ENCODE results near the gene GRK4.
"Not testable (repeated sequence)": the region's sequence is repeated elsewhere in the genome, so short reads cannot be mapped to it uniquely, and the experiment has no call there.

GRK4 gene

GRCh38 chr4:2963175-2963965 lies at the start of gene GRK4, which contains the start of gene NOP14:
TSS of gene GRK4 (plus strand) at chr4:2963571. CDS start at chr4:2964071, 500 bp downstream.
TSS of gene NOP14 (minus strand) at chr4:2963406. CDS start at chr4:2963319, 87 bp downstream.
- in situ Hi-C loops (cut with HindIII; ENCODE audit: low sequenced_read_pairs) = no loop called here

- in situ Hi-C loops (cut with HindIII; ENCODE audit: low sequenced_read_pairs) = no loop called here
Observed at GRCh38 chr4:2914256-2915126, 48.9 kb upstream of the GRK4 start.

DNA sequence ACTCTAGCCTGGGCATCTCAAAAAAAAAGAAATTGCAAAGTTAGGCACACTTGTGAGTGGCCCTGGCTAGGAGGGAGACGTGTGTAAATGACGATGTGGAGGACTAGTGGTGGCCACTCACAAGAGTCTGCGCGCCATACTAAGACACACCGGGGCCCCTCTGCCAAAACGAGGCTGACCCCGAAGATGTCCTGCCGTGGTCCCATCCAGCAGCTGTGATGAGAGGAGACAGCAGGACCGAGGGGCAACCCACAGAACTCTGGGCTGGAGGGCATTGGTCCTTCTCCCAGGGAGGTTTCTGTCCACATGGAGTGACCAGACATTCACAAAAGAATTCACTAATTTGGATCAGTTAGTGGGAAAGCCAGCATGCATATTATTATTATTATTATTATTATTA lies 47.6 kb upstream of the GRK4 start:
- in situ Hi-C loops (cut with HindIII; ENCODE audit: low sequenced_read_pairs) = no loop called here

DNA sequence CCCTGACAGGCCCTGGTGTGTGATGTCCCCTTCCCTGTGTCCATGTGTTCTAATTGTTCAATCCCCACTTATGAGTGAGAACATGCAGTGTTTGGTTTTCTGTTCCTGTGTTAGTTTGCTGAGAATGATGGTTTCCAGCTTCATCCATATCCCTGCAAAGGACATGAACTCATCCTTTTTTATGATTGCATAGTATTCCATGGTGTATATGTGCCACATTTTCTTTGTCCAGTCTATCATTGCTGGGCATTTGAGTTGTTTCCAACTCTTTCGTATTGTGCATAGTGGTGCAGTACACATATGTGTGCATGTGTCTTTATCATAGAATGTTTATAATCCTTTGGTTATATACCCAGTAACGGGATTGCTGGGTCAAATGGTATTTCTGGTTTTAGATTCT lies 46.7 kb upstream of the GRK4 start:
- in situ Hi-C loops (cut with HindIII; ENCODE audit: low sequenced_read_pairs) = not testable (repeated sequence)

DNA sequence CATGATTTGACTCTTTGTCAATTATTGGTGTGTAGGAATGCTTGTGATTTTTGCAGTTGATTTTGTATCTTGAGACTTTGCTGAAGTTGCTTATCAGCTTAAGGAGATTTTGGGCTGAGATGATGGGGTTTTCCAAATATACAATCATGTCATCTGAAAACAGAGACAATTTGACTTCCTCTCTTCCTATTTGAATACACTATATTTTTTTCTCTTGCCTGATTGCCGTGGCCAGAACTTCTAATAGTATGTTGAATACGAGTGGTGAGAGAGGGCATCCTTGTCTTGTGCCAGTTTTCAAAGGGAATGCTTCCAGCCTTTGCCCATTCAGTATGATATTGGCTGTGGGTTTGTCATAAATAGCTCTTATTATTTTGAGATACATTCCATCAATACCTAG lies 45.1 kb upstream of the GRK4 start:
- in situ Hi-C loops (cut with HindIII; ENCODE audit: low sequenced_read_pairs) = not testable (repeated sequence)

- in situ Hi-C loops (cut with HindIII; ENCODE audit: low sequenced_read_pairs) = not testable (repeated sequence)
Observed at GRCh38 chr4:2918714-2919113, 44.7 kb upstream of the GRK4 start.

GRCh38 chr4:2922453-2923101 lies 40.8 kb upstream of the GRK4 start:
- in situ Hi-C loops (cut with HindIII; ENCODE audit: low sequenced_read_pairs) = not testable (repeated sequence)

GRCh38 chr4:2923141-2923551 lies 40.2 kb upstream of the GRK4 start:
- in situ Hi-C loops (cut with HindIII; ENCODE audit: low sequenced_read_pairs) = no loop called here

DNA sequence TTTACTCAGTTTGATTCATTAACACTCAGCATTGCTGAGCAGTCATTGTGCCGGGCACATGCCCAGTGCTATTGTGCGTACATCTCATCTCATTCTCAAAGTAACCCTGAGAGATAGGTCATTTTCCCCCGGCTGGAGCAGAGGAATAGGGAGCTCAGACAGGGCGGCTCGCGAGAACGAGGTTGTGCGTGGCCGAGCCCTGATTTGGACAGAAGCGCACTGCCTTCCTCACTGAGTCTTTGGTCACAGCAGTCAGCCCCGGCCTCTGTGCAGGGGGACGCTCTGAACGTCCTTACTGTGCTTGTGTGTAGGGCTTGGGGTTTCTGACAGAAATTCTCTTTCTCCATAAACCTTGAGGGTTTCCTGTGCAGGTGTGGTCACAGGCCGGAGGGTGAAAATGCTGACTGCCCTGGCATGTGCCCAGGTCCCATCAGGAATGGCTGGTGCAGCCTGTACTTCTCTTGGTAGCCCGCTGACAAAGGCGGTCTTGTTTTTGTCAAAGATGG lies 39.6 kb upstream of the GRK4 start:
- in situ Hi-C loops (cut with HindIII; ENCODE audit: low sequenced_read_pairs) = no loop called here

GRCh38 chr4:2924286-2924685 lies 39.1 kb upstream of the GRK4 start:
- in situ Hi-C loops (cut with HindIII; ENCODE audit: low sequenced_read_pairs) = no loop called here

- in situ Hi-C loops (cut with HindIII; ENCODE audit: low sequenced_read_pairs) = no loop called here
Observed at GRCh38 chr4:2924765-2925301, 38.5 kb upstream of the GRK4 start.

GRCh38 chr4:2925496-2925895 lies 37.9 kb upstream of the GRK4 start:
- in situ Hi-C loops (cut with HindIII; ENCODE audit: low sequenced_read_pairs) = no loop called here

DNA sequence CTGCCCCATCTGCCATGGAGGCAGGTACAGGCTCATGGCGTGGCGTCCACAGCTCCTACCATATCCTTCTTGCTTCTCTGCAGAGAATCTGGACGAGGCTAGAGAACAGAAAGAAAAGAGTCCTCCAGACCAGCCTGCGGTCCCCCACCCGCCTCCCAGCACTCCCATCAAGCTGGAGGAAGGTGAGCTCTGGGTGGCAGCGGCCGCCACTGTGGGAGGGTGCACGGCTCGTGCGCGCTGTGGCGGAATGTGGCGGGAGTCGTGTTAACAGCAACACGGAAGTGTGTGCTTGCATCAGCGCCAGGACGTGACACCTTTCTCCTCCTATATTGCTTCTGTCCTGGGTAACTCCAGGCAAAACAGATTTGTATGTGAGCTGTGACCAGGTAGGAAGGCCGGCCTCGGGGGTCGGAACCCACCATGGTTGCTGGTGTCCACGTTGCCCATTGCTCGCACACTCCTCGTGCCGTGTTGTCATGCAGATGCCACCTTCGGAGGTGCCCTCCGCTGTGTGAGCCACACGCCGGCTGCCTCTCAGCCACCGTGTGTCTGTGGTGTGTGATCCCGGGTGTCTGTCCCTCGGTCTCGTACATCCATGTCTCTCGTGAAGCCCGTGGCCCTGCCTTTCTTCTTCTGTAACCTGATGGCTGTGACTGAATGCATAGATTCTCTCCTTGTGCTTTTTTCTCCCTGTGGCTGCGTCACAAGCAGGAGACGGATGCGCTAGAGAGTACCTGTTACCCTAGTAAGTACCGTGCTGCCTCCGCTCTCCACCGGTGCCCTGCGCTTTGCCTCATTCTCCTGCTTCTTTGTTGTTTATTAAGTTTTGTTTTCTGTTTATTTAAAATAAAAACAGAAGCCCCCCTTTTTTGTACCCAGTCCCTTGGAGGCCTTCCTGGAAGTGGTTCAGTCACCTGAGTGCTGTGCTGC lies 37.2 kb upstream of the GRK4 start:
- in situ Hi-C loops (cut with HindIII; ENCODE audit: low sequenced_read_pairs) = no loop called here

- in situ Hi-C loops (cut with HindIII; ENCODE audit: low sequenced_read_pairs) = no loop called here
Observed at GRCh38 chr4:2927016-2927695, 36.2 kb upstream of the GRK4 start.

GRCh38 chr4:2927696-2928075 lies 35.7 kb upstream of the GRK4 start:
- in situ Hi-C loops (cut with HindIII; ENCODE audit: low sequenced_read_pairs) = no loop called here

DNA sequence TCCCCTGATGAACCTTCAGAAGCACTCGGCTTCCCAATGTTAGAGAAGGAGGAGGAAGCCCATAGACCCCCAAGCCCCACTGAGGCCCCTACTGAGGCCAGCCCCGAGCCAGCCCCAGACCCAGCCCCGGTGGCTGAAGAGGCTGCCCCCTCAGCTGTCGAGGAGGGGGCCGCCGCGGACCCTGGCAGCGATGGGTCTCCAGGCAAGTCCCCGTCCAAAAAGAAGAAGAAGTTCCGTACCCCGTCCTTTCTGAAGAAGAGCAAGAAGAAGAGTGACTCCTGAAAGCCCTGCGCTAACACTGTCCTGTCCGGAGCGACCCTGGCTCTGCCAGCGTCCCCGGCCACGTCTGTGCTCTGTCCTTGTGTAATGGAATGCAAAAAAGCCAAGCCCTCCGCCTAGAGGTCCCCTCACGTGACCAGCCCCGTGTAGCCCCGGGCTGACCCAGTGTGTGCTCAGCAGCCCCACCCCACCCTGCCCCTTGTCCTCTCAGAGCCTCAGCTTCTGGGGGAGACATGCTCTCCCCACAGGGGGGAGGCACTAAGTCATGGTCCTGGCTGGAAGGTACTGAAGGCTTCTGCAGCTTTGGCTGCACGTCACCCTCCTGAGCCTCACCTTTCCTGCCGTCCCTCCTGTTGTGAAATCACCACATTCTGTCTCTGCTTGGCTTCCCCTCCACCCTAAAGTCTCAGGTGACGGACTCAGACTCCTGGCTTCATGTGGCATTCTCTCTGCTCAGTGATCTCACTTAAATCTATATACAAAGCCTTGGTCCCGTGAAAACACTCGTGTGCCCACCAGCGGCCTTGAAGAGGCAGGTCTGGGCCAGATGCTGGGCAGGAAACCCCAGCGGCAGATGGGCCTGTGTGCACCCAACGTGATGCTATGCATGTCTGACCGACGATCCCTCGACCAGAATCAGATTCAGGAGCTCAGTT lies 34.9 kb upstream of the GRK4 start:
- in situ Hi-C loops (cut with HindIII; ENCODE audit: low sequenced_read_pairs) = no loop called here

GRCh38 chr4:2929469-2929868 lies 33.9 kb upstream of the GRK4 start:
- in situ Hi-C loops (cut with HindIII; ENCODE audit: low sequenced_read_pairs) = no loop called here

- in situ Hi-C loops (cut with HindIII; ENCODE audit: low sequenced_read_pairs) = no loop called here
Observed at GRCh38 chr4:2930135-2930757, 33.1 kb upstream of the GRK4 start.

Data from DLD1 (cell line).